Activated T-cell treated with anti-CD3 and anti-CD28 coated beads, Interleukin-2, amount 50 U/mL, for 1 hour (primary cell): ENCODE data around the gene SLC39A11.

Experiments used
- DNase-seq: peaks from one replicate; pipeline ENCODE4 v3.0.0-alpha.2; 2020

The SLC39A11 gene

DNA sequence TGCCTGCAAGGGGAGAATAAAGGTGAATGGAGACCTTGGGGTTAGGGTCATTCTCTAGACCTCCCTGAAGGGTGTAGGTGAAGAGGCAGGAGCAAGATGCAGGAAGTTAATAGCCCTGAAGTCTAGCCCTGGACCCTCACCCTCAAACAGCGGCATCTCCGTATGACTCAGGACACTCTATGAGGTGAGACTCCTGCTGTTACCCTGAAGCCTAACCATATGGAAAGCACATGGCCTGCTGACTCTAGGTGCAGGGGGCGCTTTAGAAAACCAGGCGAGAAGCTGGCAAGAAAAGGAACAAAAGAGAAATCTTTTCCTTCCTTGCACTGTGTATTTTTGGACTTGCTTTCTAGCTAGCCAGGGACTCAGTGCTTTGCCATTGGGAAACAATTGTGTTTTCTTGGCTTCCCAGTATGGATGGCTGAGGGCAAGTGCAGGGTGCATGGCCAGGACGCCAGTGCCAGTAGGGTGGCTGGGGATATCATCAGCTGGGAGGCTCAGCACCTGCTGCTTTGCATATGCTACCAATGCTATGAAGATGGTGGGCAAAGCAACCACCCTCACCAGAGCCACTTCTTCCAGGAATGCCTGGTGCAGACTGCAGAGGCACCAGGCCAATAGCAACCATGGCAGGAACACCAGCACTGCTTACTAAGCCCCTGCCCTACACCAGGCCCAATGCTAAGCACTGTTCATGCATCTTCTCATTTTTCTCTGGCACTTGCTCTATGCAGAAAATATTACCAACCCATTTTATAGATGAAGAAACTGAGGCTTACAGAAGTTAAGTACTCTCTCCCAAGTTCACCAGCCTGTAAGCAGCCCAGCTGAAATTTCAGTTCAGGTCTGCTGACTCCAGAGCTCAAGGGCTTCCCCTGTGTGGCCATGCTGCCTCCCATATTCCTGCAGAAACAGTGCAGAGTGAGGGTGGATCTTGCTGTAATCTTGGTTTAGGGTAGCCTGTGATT is 425.1 kb downstream of the SLC39A11 start:
- DNase-seq, result no peak

DNA sequence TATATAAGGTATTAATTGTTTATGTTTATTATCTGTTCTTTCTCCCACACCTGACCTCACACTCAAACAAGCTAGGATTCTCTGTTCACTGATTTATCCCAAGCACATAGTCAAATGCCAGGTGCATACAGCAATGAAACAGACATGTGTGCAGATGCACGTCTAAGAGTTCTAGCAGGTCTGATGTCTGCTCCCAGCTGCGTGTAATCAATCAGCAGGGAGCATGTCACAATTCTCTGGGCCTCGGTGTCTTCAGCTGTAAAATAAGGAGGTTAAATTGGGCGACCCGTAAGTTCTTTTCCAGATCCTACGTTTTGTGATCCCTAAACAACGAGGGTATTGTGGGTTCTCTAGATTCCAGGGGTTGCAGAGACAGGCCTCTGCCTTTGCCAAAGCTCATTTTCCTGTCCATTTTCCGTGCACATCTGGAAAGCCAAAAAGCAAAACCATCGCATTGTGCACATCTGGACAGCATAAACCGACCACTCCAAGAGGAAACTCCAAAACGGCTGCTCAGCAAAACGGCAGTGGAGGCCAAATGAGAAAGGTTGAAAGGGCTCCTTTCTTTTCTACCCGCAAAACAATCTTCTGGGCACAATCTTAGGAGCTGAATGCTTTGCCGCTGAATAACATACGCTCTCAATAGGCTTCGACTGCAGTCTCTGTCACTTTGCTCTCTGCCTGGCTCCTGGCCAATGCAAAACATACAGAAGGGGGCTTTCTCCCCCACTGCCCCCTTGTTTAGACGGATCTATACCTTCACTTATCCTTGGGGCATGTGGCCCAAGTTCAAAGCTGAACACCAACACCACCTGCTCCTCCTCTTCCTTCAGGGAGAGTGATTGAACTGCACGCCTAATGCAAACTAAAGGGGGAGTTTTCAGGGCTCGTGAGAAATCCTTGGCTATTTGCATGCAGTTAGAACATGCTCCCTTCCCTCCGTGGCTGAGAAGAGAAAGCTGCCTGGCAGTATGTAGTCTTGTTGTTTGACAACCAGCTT is 426.3 kb downstream of the SLC39A11 start:
- DNase-seq, result no peak

DNA sequence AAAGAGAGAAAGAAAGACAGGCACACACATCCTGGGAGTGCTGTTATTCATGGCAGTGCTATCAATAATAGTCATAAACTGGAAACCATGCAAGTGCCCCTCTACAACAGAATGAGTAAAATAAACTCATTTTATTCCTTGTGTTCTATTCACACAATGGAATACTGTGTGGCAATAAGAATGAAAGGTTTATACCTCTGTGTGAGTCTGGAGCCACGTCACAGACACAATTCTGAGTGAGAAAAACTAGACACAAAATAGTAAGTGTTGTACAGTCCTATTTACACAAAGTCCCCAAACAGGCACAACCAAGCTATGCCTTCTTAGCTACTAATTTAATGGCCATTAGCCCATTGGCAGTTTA is 429.7 kb downstream of the SLC39A11 start:
- no peak for DNase-seq

DNA sequence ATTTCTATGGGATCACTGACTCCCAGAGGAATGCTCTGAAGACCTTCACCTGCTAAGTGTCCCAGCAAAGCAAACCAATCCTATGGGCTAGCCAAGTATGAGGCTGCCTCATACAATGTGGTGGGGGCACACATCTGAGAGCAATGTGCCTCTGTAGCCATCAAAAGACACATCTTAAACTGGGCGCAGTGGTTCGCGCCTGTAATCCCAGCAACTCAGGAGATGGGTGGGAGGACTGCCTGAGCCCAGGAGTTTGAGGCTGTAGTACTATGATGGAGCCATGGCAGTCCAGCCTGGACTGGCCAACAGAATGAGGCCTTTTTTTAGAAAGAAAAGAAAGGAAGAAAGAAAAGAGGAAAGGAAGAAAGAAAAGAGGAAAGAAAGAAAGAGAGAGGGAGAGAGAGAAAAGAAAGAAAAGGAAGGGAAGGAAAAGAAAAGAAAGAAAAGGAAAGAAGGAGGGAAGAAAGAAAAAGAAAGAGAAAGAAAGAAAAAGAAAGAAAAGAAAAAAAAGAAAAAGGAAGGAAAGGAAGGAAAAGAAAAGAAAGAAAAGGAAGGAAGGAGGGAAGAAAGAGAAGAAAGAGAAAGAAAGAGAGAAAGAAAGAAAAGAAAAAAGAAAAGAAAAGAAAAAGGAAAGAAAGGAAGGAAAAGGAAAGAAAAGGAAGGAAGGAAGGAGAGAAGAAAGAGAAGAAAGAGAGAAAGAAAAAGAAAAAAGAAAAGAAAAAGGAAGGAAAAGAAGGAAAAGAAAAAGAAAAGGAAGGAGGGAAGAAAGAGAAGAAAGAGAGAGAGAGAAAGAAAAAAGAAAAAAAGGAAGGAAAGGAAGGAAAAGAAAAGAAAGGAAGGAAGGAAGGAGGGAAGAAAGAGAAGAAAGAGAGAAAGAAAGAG is 430.3 kb downstream of the SLC39A11 start:
- DNase-seq, result no peak

DNA sequence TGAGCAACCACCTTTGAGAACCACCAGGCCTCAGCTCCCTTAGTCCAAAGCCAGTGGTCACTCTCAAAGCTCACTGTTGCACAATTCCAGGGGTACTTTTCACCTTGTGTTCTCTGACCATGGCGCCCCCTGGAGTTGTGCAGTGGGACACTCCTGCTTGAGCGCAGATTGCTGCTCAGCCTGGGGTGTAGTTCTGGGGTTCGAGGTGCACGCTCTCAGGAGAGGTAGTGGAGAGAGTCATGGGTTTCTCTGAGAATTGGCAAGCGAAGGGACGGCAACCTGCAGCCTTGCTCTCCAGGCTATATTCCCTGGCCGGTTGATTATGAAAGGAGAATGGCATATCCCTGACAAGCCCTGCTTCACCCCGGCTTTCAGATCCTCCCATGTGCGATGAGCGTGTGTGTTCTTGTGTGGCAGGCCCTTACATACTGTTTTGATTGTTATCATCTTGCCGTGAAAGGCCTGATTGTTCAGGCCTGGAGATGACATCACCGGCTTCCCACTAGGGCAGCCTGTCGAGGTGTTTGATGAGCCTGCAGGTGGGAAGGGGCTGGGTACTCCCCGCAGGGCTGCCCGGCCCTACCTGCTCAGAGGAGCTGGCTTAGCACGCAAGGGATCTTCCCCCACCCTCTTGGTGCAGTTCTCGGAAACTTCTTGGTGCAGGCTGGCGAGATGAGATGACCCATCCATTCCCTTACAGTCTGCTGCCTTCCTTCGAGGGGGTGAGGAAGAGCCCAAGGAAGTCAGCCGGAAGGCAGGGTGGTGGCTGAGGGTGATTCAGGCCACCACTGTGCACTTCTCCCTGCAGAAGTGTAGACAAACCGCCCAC is 431.2 kb downstream of the SLC39A11 start:
- no peak for DNase-seq

DNA sequence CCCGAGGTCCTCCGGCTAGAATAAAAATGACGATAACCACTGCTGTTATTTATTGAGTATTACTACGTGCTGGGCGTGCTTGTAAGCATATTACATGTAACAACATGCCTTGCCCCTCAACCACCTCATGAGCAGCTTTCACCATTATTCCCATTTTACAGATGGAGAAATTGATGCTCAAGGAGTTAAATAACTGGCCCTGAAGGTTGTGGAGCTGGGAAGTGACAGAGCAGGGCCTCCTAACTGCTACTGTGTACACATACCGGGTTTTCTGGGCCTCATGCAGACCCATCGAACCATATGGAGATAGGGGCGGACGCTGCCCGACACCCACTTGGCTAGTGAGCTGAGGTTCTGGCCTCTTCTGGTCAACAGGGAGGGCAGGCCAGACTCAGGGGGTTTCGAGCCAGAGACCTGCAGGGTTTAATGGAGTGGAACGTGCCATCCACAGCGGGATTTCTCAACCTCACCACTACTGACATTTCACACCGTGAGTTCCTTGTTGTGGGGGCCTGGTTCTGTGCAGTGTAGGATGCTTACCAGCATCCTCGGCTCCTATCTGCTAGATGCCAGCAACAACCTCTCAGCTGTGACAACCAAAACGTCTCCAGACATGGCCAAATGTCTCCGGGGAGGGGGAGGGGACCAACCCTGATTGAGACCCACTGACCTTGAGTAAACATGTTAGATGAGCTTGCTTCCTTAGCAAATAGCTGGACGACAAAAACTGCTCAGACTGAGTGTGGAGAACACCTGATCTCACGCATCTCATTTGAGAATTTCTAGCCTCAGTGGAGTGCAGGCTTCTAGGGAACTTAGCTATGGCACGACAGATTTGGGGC is 432.0 kb downstream of the SLC39A11 start:
- no peak for DNase-seq

DNA sequence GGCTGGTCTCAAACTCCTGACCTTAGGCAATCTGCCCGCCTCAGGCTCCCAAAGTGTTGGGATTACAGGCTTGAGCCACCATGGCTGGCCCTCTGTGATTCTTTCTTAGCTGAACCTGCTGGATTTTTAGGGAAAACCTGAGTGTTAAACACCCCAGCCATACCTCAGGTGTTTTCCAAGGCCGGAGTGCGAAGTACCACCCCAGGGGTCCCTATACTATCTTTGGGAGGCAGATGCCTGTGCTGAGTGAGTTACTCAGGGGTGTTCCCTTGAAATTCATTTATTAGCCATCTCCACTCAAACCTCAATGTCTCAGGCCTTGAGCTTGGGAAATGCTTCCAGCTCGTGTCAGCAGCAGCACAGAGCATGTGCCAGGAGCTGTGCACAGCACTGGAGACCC is 432.7 kb downstream of the SLC39A11 start:
- no peak for DNase-seq

DNA sequence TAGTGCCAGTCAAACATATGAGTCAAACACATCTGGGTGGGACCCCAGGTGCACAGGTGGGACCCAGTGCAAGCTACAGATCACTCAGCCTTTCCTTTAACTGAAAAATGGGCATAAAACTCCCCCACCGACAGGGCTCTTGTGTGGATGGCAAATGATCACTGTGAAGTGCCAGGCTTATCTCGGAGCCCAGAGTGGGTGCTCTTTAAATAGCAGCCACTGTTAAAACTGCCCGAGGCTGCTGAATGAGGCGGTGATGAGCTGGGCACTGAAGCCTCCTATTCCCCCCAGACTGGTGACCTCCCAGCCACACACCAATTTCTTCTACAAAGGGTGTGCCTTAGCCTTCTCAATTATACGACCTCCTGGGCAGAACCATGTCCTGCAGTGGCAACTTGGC is 433.8 kb downstream of the SLC39A11 start:
- no peak for DNase-seq

DNA sequence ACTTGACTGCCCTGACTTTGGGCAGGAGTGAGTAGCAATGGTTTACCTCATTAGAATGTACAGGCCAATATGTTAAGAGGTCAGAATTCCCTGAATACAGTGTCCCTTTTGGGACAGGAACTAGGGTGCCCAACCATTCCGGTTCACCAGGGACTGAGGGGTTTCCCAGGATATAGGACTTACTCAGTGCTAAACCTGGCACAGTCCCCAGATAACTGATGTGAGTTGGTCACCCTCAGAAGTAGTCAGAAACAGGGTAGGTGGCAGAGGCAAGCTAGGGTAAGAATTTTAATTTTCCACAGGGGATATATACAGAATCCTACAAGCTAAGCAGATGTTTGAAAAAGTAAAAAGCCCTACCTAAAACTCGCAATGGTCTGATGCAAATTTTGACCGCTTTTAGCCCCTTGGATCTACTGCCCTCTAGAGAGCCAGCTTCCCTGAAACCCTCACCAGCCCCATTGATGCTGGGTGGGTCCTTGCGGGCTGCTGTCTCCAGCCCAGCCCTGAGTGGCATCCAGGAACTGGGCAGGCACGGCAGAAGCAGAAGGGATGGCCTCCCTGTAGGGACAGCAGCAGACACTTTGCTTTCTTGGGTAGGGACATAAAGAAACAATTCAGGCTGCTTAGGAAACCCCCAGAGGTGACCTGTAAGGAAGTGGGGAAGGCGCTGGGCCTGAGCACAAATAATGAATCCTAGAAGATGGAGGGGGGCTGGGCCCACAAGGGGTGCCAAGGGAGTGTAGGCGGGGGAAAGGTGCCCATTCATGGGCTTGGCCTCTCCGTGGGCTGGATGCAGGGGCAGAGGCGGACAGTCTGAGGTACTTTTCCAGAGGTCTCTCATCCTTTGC is 434.8 kb downstream of the SLC39A11 start:
- DNase-seq, result no peak

DNA sequence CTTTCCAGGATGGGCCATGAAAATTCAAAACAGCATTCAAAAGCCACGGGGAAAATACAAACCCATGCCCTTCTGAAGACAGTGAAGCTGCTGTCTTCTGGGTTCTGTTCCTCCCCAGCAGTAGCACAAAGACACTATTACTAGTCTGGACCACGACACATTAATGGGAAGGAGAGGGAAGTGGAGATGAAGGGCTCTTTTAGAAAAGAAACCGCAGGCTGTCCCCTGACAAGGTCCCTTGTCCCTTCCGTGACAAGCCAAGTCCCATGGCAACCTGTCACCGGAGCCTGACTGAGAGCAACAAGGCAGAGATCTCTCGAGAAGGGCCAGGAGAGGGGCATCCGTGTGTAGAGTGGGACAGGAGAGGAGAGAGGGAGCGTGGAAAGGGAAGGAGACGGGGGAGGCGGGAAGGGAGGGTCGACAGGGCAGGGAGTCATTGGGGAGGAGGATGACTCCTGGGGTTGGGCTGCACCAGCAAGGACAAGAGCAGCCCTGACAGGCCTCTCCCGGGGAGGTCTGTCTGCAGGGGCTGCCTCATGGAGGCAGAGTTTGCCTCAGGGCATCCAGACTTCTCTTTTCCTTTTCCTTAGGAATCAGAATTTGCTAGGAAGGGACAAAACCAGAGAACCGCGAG is 436.2 kb downstream of the SLC39A11 start:
- DNase-seq, result no peak

DNA sequence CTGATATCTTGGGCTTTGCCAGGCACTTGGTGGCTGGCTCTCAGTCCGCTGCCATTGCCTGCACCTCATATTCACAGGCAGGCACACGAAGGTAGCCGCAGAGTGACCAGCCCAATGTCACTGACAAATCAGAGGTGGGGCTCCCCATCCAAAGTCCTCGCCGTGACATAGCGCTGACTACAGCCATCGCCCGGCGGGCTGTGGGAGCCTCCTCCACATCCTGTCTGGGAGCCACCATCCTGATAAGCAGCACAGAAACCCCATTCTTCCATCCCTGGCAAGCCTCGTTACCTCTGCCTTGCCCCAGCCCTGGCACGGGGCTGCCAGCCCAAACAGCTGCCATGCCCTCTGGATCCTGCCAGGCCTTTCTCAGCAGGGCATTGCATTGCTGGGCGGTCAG is 437.8 kb downstream of the SLC39A11 start:
- DNase-seq, result no peak

DNA sequence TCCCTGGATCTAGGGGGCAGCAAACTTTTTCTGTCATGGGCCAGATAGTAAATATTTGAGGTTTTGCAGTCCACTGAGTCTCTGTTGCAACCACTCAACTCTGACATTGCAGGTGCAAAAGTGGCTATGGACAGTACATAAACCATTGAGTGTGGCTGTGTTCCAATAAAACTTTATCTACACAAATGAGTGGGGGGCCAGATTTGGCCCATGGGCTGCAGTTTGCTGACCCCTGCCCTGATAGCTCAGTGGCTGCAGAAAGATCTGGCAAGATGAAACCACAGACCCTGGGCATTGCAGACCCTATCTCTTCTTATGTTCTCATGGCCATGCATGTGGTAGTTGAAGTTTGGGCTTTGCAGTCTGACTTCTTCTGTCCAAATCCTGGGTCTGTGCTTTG is 440.5 kb downstream of the SLC39A11 start:
- DNase-seq, result no peak

DNA sequence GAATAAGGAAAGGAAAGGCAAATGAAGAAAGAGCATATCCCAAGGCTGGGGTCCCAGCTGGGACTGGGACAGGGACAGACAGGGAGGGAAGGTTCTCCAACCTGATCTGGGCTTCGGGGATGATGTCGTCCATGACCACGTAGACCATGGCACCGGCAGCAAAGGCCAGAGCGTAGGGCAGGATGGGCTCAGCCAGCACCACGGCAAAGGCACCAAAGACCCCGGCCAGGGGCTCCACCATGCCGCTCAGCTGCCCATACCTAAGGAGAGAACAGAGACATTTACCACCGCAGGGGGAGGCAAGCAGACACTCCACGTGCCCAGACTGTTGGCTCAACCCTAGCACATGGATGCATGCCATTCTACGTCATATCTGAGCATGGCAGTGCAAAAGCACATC is 443.8 kb downstream of the SLC39A11 start:
- no peak for DNase-seq

DNA sequence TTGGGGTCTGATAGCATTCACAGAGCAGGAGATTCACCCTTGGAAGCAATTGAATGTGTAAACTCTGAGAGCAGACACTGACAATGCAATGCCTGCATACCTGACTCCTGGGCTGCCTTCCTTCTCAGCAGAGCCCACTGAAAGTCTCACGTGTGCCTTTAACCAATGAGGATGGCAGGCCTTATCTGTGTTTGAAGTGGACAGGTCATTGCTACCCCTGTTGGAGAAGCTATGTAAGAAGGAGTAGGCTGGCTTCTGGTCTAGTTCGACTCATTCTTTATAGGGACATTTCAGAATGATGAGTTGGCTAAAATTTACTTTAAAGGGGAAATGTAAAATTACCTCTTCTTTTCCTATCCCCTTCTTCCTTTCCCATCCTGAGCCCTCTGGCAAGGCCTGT is 446.3 kb downstream of the SLC39A11 start:
- no peak for DNase-seq

DNA sequence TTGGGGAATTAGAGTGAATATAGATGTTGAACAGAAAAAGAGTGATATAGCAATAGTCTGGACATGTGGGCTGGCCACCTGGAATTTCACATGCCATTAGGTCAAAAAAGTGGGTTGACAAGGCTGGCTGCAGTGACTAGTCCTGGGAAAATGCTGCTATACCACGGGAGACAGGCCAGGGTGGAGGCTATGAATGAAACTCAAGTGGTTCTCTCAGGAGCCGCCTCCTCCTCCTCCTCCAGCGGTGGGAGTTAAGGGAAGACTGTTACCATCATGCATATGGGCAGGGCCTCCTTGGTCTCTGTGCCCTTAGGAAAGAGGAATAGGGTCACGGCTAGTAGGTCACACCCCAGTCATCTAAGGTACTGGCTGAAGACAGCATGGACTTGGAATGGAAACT is 448.0 kb downstream of the SLC39A11 start:
- no peak for DNase-seq

DNA sequence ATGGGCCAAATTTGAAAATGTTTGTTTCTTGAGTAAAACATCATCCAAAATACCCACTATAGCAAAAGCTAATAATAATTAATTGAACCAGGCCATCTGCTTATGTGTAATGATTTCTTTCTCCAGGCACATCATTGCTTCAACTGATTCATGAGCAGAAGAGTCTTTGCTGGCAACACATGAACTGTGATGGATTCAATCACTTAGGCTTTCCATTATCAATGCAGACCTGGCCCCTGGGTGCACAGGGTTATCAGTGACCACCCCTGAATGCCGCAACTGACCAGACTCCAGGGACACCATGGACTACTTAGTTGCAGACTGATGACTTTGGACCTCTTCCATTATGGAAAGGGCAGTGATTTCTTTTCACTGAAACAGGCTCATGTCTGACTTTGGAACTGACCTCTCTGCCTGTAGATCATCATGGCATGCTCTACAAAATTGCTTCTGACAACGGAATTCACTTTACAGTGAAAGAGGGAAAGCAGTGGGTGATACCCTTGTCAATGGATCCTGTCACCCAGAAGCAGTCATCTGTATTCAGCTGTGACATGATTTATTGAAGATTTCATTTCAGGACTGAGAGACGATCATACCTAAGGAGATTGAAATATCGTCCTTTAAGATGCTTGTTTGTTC is 448.8 kb downstream of the SLC39A11 start:
- DNase-seq, result no peak

DNA sequence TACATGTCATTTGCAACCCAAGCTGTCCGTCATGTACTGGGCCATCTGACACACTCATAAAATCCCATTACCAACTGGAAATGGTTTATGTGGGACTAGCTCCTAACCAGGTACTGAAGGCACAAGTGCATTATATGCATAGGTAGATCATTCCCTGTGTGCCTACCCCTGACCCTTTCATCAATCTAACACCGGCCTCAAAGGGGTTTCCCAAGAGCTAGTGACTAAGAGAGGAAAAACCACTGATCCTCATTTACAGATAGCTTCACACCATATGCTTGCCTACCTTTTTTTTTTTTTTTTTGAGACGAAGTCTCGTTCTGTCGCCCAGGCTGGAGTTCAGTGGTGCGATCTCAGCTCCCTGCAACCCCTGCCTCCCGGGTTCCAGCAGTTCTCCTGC is 449.8 kb downstream of the SLC39A11 start:
- no peak for DNase-seq

DNA sequence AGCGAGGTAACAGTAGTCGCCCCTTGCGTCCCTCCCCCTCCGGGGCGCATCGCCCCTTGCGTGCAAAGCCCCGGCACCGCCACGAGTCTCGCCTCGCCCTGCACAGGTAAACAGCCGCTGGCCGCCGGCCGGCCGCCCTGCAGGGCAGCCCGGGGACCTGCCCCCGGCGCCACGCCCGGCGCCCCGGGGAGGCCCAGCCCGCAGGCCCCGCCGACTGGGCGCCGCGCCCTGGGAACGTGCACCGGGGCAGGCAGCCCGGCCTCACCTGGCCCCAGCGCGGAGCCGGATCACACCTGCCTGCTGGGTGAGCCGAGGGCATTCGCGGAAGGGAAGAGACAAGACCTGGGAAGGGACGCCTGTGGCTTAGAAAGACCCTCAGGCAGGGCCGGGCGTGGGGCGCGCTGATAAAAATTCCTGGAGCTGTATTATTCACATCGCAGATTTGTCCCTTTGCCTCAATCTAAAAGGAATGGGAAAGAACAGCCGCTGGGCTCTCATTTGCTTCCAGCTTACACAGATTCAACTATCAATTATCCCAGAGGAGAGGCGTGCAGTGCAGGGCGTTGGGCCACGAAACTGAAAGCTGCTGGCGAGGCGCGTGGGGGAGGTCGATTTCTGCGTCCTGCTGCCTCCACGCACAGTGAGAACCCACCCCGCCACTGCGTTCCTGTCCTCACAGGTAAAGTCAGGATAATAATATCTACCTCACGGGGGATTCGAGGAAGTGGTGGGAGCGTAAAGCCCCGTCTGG is 451.9 kb downstream of the SLC39A11 start:
- no peak for DNase-seq
